GM23338 (cell line): ENCODE measurements around the gene SLBP. TPM values are rescaled to one million over a fixed set of nuclear protein-coding genes. Genes with fewer than 3 reads are reported as not detected.

Experiments
- ATAC-seq: fragments of 200-7000 bp; cut with Tn5 transposase; 3 replicates; pipeline ENCODE4 v1.9.1; 2020
- DNase-seq: peaks from one replicate; pipeline ENCODE4 v3.0.0-alpha.2; 2015; ENCODE audit warnings: low spot score
- H2AFZ ChIP-seq: fragments of 200-600 bp; sonication (generic); 2 replicates; pipeline ENCODE4 v1.8.0; 2016; ENCODE audit warnings: antibody characterized with exemption, mild to moderate bottlenecking, moderate library complexity
- H3F3A ChIP-seq: fragments of 200-600 bp; sonication (generic); replicated peaks from 2 replicates; pipeline ENCODE4 v1.8.0; 2017; ENCODE audit warnings: antibody characterized with exemption, mixed run types, low read depth
- H3K27ac ChIP-seq: fragments of 200-600 bp; sonication (generic); 2 replicates; pipeline ENCODE4 v1.6.1; 2016; ENCODE audit warnings: low read depth
- H3K27me3 ChIP-seq: fragments of 200-600 bp; sonication (generic); 2 replicates; pipeline ENCODE4 v1.8.0; 2016; ENCODE audit warnings: mild to moderate bottlenecking, mixed run types, moderate library complexity; ENCODE audit not compliant: insufficient read depth
- H3K36me3 ChIP-seq: fragments of 200-600 bp; sonication (generic); 2 replicates; pipeline ENCODE4 v1.8.0; 2016; ENCODE audit warnings: mild to moderate bottlenecking; ENCODE audit not compliant: insufficient read depth
- H3K4me1 ChIP-seq: fragments of 200-600 bp; sonication (generic); 2 replicates; pipeline ENCODE4 v1.8.0; 2016; ENCODE audit warnings: mild to moderate bottlenecking, moderate library complexity; ENCODE audit not compliant: insufficient read depth
- H3K4me2 ChIP-seq: fragments of 200-600 bp; sonication (generic); 2 replicates; pipeline ENCODE4 v1.7.1; 2017; ENCODE audit warnings: mixed run types
- H3K4me3 ChIP-seq: fragments of 200-600 bp; sonication (generic); 2 replicates; pipeline ENCODE4 v1.6.1; 2016; ENCODE audit warnings: mixed run types
- H3K79me2 ChIP-seq: fragments of 200-600 bp; sonication (generic); replicated peaks from 2 replicates; pipeline ENCODE4 v1.8.0; 2017; ENCODE audit warnings: mild to moderate bottlenecking; ENCODE audit not compliant: insufficient read depth
- H3K9me2 ChIP-seq: fragments of 200-600 bp; sonication (generic); 2 replicates; pipeline ENCODE4 v1.8.0; 2017; ENCODE audit not compliant: insufficient read depth
- H4K20me1 ChIP-seq: fragments of 200-600 bp; sonication (generic); replicated peaks from 2 replicates; pipeline ENCODE4 v1.8.0; 2017; ENCODE audit warnings: mild to moderate bottlenecking; ENCODE audit not compliant: insufficient read depth
- H3K27ac Mint-ChIP-seq: 2 replicates; pipeline ENCODE4 v1.8.0; 2020; ENCODE audit warnings: inconsistent platforms, mild to moderate bottlenecking, moderate library complexity, mixed read lengths
- H3K27me3 Mint-ChIP-seq: 3 replicates; pipeline ENCODE4 v1.8.0; 2022; ENCODE audit warnings: low read depth, mild to moderate bottlenecking, moderate library complexity, mixed read lengths, inconsistent platforms; ENCODE audit not compliant: insufficient read depth, poor library complexity
- H3K36me3 Mint-ChIP-seq: 3 replicates; pipeline ENCODE4 v1.8.0; 2021; ENCODE audit warnings: low read depth, mild to moderate bottlenecking, inconsistent platforms, moderate library complexity, mixed read lengths
- H3K4me1 Mint-ChIP-seq: 3 replicates; pipeline ENCODE4 v1.8.0; 2020; ENCODE audit warnings: mild to moderate bottlenecking, inconsistent platforms, mixed read lengths
- H3K4me3 Mint-ChIP-seq: 3 replicates; pipeline ENCODE4 v1.8.0; 2021; ENCODE audit warnings: moderate library complexity, mild to moderate bottlenecking, inconsistent platforms, mixed read lengths
- H3K9me3 Mint-ChIP-seq: 3 replicates; pipeline ENCODE4 v1.8.0; 2020; ENCODE audit warnings: moderate library complexity, mild to moderate bottlenecking, inconsistent platforms, mixed read lengths
- STAT1 ChIP-seq: IDR thresholded peaks from one replicate; pipeline ENCODE4 v1.6.1; 2016; ENCODE audit warnings: antibody characterized with exemption; ENCODE audit not compliant: unreplicated experiment
- ZNF462 ChIP-seq: fragments of 250-450 bp; sonication (Bioruptor Pico); IDR thresholded peaks from 2 replicates; pipeline ENCODE4 v1.5.0; 2020; ENCODE audit warnings: mild to moderate bottlenecking, moderate library complexity
- polyA plus RNA-seq: library from polyadenylated mRNA; unstranded; fragments of >200 nt; fragmentation: Nextera tagmentation; extraction: Ambion mirVana; gene quantifications from 2 replicates; pipeline ENCODE4 v1.2.1, GENCODE V29; 2016
- total RNA-seq: library from RNA; depleted of rRNA; stranded (reverse); fragments of >200 nt; shearing (Covaris generic); gene quantifications from 2 replicates; pipeline ENCODE4 v1.2.3, GENCODE V29; 2014
- TF ChIP-seq, protein P1 (sequence below), 2 experiments: fragments of 200-600 bp in 1 of 2; sonication (generic) in 1 of 2; conservative IDR thresholded peaks; 2 replicates each; pipeline versions ENCODE4 v1.5.1 to v1.6.1; 2016 to 2017; ENCODE audit warnings: antibody characterized with exemption in 2 of 2, low read depth in 2 of 2, mild to moderate bottlenecking in 2 of 2, moderate library complexity in 1 of 2

SLBP gene
- total and polyA plus RNA-seq, 2 experiments from 2014 or later = 54.4 to 58.6 TPM

GRCh38 chr4:1714303-1715001 is 2.3 kb upstream of the SLBP start:
- H3K27me3 ChIP-seq = no peaks in the 10 kb centered on the region
- H3K27me3 Mint-ChIP-seq = peaks cover 22% of the 10 kb centered on the region
- peaks cover 22% of the 10 kb centered on the region for H4K20me1 ChIP-seq
- no peak overlapping the region for H3K4me2 ChIP-seq
- no peak overlapping the region for H3K4me3 ChIP-seq
- H3K27ac ChIP-seq = no peak overlapping the region
- H3F3A ChIP-seq = peaks cover 14% of the 10 kb centered on the region
- TF ChIP-seq ZNF462 (CRISPR knock-in tag) (no peak), STAT1 (no peak)
- TF ChIP-seq, protein P1, sequence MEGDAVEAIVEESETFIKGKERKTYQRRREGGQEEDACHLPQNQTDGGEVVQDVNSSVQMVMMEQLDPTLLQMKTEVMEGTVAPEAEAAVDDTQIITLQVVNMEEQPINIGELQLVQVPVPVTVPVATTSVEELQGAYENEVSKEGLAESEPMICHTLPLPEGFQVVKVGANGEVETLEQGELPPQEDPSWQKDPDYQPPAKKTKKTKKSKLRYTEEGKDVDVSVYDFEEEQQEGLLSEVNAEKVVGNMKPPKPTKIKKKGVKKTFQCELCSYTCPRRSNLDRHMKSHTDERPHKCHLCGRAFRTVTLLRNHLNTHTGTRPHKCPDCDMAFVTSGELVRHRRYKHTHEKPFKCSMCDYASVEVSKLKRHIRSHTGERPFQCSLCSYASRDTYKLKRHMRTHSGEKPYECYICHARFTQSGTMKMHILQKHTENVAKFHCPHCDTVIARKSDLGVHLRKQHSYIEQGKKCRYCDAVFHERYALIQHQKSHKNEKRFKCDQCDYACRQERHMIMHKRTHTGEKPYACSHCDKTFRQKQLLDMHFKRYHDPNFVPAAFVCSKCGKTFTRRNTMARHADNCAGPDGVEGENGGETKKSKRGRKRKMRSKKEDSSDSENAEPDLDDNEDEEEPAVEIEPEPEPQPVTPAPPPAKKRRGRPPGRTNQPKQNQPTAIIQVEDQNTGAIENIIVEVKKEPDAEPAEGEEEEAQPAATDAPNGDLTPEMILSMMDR (conservative IDR thresholded peaks at IDR 0.05; ENCODE audit: low read depth in 2 of 2) = peak in 1 of 2 experiments; percentile 21; a peak in 1 of 4 replicates
- H3K79me2 ChIP-seq = peaks cover 40% of the 10 kb centered on the region
- ATAC-seq (peak; percentile 3; the same call in 2 of the 3 replicates), DNase-seq (peak; percentile 80)
- H3K4me1 Mint-ChIP-seq = peaks cover 26% of the 10 kb centered on the region
- peak overlapping the region; percentile 92 for H3K4me3 Mint-ChIP-seq
- H3K9me2 ChIP-seq = no peaks in the 10 kb centered on the region
- H3K9me3 Mint-ChIP-seq = no peaks in the 10 kb centered on the region
- H3K4me1 ChIP-seq = peaks cover 11% of the 10 kb centered on the region; the same call in 1 of the 2 replicates
- no peaks in the 10 kb centered on the region for H3K36me3 ChIP-seq
- no peak overlapping the region for H2AFZ ChIP-seq
- no peak overlapping the region for H3K27ac Mint-ChIP-seq
- peaks cover 26% of the 10 kb centered on the region for H3K36me3 Mint-ChIP-seq
